IPS-NIHi11 (cell line): ENCODE results near the gene ZCCHC9.
"Not testable (repeated sequence)": the region's sequence is repeated elsewhere in the genome, so short reads cannot be mapped to it uniquely, and the experiment has no call there.

Experiments used
- DNase-seq: peaks from one replicate; pipeline ENCODE4 v3.0.0; 2012; ENCODE audit warnings: mixed read lengths, low spot score

The ZCCHC9 gene

GRCh38 chr5:81305785-81306184 is 4.4 kb downstream of the ZCCHC9 start:
- DNase-seq = no peak

GRCh38 chr5:81308836-81309235 is 7.4 kb downstream of the ZCCHC9 start:
- no peak for DNase-seq

- no peak for DNase-seq
Observed at GRCh38 chr5:81310402-81311063, 9.1 kb downstream of the ZCCHC9 start.

GRCh38 chr5:81313278-81313677 is 11.9 kb downstream of the ZCCHC9 start:
- no peak for DNase-seq

DNA sequence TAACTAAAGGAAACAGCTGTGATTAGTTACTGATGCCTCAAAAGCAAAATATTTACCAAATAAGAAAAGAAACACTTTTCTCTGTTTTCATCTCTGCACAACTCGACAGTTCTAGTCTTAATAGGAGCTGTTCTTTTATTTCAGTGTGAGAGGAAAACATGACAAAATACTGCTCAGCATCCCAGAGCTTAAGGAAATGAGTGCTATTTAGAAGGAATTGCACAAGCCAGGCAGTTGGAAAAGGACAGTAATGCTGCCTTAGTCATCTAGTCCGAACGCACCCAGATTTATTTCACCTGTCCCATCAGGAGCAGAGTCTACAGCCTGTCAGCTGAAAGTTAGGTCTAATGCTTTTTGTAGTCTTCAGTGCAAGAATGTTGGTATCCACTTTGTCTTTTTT is 12.3 kb downstream of the ZCCHC9 start:
- DNase-seq = no peak

DNA sequence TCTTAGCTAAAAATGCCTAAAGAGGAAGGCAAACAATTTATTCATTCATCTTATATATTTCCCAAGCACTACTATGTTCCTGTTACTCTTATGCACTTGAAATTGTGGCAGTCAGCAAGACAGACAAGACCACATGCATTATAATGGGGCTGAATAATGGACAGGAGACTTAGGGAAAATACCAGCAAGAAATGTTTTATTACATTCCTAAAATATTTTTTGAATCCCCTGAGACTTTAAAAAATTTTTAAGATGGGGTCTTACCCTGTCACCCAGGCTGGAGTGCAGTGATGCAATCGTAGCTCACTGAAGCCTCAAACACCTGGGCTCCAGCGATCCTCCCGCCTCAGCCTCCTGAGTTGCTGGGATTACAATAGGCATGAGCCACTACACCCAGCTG is 13.2 kb downstream of the ZCCHC9 start:
- no peak for DNase-seq

GRCh38 chr5:81315336-81315735 is 13.9 kb downstream of the ZCCHC9 start:
- no peak for DNase-seq

- DNase-seq = no peak
Observed at GRCh38 chr5:81315830-81316229, 14.4 kb downstream of the ZCCHC9 start.

- DNase-seq = no peak
Observed at GRCh38 chr5:81316571-81316970, 15.2 kb downstream of the ZCCHC9 start.

- no peak for DNase-seq
Observed at GRCh38 chr5:81317536-81317935, 16.1 kb downstream of the ZCCHC9 start.

GRCh38 chr5:81326554-81326953 is 25.2 kb downstream of the ZCCHC9 start:
- no peak for DNase-seq

DNA sequence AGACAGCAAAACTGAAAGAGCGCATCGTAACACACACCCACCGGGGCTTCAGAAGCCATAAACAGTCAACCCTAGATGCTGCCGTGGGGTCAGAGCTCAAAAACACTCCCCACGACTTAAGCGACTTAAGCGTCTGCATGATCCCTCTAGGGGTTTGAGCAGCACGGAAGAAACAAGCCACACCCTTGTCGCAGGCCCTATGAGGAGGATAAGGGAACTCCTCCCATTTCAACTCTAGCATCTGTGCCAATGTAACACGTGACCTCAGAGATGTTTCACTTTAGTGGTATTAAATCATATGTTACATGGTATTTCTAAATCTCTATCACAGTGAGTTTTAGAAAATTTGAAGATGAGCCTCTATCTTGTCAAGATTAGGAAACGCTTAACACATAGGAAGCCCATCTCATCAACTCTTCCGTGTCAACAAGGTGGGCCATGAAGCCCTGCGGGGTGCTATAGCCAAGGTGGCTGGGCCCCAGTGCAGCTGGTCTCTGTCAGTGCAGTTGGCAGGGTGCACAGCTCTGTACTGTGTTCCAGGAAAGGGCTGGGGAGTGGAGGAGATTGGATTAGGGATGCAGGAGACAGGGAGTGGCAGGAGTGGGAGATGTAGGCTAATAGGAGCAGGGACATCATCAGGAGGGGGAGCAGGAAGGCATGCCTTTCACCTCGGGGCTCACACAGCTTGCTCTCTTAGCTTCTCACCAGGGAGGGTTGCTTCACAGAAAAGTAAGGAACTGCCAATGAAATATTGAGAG is 33.1 kb downstream of the ZCCHC9 start:
- DNase-seq = no peak

GRCh38 chr5:81335946-81336345 is 34.6 kb downstream of the ZCCHC9 start:
- no peak for DNase-seq

- no peak for DNase-seq
Observed at GRCh38 chr5:81336556-81336955, 35.2 kb downstream of the ZCCHC9 start.

- DNase-seq = no peak
Observed at GRCh38 chr5:81337803-81338202, 36.4 kb downstream of the ZCCHC9 start.

GRCh38 chr5:81338213-81338612 is 36.8 kb downstream of the ZCCHC9 start:
- not testable (repeated sequence) for DNase-seq

- DNase-seq = no peak
Observed at GRCh38 chr5:81344736-81345135, 43.3 kb downstream of the ZCCHC9 start.

- no peak for DNase-seq
Observed at GRCh38 chr5:81345411-81346003, 44.1 kb downstream of the ZCCHC9 start.

- no peak for DNase-seq
Observed at GRCh38 chr5:81349161-81349560, 47.8 kb downstream of the ZCCHC9 start.

DNA sequence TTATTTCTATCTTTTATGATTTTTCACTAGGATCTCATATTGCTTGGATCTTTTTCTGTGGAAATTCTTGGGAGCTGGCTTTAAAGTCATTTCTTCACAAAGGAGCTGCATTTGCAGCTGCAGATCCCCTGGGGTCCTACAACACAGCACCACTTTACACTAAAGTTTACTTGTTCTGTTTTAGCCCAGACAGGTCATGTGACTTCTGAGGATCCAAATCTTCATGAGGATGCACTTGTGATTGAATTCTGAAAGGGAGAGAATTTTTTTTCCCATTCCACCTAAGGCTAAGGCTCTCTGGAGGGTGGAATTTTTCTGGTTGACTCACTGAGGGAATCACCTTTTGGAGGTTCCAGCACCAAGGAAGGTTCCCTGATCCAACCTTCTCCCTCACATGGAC is 49.1 kb downstream of the ZCCHC9 start:
- no peak for DNase-seq

DNA sequence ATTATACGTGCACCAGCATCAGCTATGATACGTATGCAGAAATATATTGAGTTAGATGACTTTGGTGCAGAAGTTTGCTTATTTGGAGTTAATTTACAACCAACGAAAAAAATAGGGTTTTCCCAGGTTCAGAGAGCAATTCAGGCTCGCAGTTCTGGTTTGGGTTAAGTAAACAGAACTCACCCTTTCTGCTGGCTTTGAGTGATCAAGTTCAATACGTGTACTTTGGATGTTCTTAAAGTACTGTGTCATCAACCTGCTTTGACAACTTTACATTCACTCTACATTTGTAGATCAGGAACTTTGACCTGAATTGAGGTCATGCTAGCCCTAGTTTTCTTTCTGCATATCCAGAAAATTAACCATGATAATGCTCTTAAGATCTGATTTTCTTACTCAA is 51.8 kb downstream of the ZCCHC9 start:
- DNase-seq = no peak

- no peak for DNase-seq
Observed at GRCh38 chr5:81354093-81354492, 52.7 kb downstream of the ZCCHC9 start.
